ENCODE data around the gene NFKBIE.

NFKBIE gene

DNA sequence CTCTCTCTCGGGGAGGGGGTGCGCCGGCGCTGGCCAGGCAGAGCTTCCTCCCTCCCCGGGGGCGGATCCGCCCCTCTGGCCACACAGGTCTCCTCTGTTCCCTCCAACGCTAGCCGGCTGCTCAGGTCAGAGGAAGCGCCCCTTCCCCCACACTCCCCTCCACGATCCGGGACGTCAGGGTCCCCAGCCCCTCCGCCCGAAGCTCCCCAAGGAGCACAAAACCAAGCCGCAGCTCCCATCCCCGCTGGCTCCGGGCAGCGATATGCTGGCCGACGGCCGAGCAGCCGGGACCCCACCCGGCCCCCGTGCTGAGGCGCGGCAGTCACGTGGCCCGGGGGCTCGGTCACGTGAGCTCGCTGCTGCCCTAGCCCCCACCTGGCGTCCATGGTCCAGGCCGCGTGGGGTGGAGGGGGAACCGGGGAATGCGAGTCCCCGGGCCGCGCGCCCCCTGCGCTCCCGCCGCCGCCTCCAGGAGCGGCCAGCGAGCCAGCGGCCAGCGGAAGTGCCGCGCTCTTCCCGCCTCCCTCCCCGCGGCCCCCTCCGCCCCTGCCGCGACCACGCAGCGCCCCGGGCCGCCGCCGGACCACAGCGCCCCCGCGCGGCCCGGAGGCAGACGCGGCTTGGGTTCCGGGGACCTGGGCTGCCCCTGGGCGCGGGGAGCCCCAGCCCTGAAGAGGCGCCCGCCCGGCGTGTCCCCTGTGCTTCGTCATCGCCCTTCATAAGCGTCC is 8.2 kb downstream of the NFKBIE start, which contains the start of gene SLC35B2:
SLC35B2 (minus strand) TSS at position 504 of the 728 bp plus-strand sequence; CDS start at position 386, 118 bp downstream.
- DNase-seq, result no peak

DNA sequence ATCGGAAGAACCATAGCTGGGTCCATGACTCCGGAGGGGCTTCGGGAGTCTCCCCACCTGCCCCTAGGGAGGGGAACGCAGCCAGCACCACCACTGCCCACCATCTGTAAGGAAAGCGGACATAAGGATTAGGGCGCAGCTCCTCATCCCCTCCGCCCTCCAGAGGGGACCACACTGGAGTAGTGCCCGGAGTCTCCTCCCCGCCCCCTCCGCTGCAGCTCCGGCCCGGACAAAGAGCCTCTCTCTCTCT is 8.7 kb downstream of the NFKBIE start:
- DNase-seq, result no peak

DNA sequence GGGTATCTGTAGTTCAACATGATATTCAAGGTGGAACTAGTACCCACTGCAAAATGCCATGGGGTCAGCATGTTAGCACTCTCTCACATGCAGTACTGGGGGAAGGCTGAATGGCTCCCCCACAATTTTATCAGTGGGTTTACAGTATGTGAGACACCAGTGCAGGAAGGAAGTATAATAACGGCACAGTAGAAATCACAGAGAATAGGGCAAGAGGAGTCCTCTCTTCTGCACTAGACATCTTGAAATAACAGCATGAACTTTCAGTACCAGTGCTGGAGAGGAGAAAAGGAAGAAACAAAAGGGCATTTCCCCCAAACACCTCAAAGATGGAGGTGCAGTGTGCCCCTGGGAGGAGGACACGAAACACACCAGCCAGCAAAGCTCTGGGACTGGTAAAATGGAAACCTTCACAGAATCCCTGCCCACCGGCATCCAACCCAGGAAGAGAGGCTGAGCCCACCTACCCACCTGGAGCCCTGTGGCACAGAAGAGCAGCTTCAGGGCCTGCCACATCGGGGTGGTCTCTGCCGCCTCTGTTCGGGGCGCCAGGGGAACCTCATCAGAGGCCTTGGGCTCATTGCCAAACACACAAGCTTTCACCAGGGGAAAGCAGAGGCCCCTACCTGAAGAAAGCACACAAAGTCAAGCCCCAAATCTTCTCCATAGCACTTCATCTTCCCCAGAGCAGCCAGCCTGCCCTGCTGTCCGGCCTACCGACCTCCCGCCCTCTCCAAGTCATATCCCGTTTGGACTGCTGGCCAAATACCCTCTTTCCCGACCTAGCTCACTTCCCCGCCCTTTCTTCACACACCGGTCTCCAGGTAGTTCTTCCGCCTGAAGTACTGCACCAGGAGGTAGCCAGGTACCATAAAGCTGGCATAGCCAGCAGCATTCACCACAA is 9.2 kb downstream of the NFKBIE start:
- no peak for DNase-seq

DNA sequence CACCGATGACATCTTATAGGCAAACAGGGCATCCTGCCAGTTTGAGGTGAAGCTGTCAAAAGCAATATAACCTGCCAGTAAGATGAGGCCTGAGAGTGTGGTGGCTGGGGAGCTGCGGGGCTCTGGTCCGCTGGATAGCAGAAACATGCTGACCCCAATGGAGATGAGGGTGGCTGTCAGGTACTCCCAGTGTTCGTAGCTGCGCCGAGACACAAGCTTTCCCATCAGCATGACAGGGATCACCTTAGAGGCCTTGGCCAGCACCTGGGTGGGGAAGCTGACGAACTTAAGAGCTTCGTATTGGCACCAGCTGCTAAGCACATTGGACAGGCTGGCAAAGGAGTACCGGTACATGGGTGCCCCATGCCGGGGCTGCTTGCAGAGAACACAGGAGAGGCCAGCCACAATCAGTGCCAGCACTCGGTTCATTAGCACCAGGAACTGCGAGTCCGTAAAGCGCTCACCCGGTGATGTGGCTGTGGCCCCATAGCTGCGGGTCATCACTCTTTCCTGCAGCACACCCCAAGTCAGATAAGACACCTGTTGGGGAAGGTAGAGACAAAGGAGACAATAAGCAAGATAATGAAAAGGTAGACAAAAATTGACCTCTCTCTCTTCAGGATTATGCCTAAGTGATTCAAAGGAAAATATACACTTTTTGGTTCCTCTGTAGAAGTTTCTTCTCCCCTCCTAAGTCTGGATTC is 10.1 kb downstream of the NFKBIE start:
- DNase-seq, result no peak

DNA sequence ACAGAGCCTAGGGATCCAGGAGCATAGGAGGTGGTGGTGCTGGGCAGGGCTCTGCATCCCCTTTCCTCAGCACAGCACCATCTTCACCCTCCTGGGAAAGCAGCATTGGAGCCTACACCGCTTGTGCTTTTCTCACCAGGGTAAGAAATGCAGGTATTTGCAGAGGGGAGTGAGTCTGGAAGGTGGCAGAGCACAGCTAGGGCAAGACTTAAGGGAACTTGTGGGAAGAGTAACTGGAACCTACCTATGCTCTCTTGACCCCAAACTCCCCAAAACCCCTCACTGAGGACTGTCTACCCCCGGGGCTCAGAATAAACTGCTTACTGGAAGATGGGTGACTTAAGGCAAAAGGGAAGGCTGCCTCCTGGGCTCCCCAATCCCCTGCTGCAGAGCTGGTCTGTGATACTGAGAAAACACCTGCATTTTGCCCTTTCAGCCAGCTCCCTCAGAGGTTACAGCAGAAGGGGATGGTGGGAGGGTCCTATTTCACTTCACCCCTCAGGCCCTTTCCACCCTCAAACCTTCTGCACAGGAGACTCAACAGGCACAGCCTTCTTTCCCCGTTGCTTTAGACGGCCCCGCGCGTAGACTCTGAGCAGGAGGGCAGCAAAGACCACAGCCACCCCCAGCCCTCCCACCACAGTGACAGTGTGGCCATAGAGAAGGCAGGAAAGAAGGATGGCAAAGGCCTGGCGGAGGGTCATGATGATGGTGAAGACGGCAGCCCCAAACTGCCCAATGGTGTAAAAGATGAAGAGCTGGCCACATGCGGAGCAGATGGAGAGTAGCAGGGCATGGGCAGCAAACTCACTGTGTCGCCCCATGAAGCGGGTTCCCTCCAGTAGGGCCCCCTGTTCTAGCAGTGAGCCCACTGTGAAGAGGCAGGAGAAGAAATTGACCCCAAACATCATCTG is 10.9 kb downstream of the NFKBIE start:
- DNase-seq, result no peak

DNA sequence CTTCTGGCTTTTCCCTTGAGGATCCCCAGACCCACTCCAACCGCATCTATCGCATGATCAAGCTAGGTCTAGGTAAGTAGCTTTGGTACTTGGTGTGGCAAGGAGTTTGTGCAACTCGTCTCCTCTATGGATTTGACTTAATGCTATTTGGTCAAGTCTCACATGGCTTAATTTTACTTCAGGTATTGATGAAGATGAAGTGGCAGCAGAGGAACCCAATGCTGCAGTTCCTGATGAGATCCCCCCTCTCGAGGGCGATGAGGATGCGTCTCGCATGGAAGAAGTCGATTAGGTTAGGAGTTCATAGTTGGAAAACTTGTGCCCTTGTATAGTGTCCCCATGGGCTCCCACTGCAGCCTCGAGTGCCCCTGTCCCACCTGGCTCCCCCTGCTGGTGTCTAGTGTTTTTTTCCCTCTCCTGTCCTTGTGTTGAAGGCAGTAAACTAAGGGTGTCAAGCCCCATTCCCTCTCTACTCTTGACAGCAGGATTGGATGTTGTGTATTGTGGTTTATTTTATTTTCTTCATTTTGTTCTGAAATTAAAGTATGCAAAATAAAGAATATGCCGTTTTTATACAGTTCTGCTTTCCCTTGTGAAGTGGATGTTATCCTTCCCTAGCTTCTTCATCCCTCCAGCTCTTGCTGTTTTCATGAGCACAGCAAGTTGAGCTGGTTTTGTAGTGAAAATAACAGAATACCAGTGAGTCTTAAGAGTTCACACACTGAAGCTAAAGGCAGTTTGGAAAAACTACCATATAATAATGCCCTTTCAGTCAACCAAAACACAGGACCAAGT is 11.8 kb downstream of the NFKBIE start:
- no peak for DNase-seq

DNA sequence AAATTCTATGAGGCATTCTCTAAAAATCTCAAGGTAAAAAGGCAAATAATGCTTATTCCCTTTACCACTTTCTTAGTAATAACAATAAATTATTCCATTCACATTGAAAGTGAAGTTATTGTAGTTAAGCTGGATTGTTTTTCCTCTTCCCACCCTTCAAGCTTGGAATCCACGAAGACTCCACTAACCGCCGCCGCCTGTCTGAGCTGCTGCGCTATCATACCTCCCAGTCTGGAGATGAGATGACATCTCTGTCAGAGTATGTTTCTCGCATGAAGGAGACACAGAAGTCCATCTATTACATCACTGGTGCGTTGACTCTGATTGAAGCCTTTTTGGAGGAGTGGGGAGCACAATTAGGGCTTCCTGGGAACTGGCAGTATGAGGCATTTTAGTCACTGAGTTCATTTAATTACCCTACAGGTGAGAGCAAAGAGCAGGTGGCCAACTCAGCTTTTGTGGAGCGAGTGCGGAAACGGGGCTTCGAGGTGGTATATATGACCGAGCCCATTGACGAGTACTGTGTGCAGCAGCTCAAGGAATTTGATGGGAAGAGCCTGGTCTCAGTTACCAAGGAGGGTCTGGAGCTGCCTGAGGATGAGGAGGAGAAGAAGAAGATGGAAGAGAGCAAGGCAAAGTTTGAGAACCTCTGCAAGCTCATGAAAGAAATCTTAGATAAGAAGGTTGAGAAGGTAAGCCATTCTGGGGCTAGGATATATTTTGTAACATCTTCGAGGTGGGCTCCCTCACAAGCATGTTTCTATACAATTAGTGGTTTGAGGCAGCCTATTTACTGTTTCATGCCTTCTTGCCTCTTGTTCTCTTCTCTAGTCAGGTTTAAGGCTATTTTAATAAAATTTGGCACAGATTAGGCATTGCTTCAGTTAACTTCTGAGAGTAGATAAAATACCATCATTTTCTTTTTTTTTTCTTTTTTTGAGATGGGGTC is 13.5 kb downstream of the NFKBIE start:
- DNase-seq, result no peak

DNA sequence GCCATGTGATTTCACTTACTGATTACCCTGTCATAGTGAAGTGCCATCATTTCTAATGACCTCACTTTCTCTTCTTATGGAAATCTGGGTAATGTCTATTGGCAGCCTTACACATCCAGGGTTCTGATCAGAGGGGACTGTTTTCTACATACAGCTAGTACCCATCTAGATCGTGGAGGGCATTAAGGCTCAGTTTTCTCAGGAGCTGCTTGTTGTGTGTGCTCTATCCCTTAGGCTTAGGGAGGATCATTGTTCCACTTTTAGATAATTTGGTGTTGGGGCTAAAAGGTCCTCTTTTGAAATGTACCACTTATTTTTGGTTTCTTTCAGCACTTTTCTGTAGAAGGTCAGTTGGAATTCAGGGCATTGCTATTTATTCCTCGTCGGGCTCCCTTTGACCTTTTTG is 14.6 kb downstream of the NFKBIE start:
- no peak for DNase-seq

DNA sequence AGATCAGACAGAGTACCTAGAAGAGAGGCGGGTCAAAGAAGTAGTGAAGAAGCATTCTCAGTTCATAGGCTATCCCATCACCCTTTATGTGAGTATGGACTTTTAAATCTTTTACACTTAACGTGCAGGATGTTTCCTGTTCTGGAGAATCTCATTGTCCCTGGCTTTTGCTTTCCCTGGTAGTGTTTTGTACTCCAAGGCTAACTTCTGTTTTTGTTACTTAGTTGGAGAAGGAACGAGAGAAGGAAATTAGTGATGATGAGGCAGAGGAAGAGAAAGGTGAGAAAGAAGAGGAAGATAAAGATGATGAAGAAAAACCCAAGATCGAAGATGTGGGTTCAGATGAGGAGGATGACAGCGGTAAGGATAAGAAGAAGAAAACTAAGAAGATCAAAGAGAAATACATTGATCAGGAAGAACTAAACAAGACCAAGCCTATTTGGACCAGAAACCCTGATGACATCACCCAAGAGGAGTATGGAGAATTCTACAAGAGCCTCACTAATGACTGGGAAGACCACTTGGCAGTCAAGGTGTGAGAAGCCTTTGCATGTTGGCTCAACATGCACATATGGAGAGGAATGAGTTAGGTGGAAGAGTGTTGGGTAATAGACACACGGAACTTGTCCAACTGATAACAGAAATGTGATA is 15.2 kb downstream of the NFKBIE start:
- no peak for DNase-seq

DNA sequence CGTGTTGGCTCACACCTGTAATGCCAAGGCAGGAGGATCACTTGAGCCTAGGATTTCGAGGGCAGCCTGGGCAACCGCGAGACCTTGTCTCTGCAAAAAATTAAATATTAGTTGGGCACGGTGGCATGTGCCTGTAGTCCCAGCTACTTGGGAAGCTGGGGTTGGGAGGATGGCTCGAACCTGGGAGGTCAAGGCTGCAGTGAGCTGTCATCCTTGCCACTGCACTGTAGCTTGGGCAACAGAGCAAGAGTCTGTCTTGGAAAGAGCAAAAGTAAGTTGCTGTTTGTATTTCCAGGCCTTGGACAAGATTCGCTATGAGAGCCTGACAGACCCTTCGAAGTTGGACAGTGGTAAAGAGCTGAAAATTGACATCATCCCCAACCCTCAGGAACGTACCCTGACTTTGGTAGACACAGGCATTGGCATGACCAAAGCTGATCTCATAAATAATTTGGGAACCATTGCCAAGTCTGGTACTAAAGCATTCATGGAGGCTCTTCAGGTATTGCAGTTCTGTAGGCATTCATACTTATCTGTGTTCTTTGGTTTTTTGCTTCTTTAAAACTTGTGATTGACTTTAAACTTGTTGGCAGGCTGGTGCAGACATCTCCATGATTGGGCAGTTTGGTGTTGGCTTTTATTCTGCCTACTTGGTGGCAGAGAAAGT is 16.1 kb downstream of the NFKBIE start:
- DNase-seq, result no peak

DNA sequence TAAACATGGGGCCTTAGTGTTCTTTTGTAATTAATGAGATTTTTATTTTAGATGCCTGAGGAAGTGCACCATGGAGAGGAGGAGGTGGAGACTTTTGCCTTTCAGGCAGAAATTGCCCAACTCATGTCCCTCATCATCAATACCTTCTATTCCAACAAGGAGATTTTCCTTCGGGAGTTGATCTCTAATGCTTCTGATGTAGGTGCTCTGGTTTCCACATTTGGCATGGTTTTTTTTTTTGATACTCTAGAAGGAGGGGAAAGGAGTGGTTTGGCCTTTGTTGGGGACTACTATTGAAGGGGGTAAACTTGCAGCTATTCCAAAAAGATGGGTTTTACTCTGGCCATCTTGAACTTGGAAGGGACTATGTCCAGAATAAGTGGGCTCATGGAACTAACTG is 16.8 kb downstream of the NFKBIE start:
- no peak for DNase-seq

DNA sequence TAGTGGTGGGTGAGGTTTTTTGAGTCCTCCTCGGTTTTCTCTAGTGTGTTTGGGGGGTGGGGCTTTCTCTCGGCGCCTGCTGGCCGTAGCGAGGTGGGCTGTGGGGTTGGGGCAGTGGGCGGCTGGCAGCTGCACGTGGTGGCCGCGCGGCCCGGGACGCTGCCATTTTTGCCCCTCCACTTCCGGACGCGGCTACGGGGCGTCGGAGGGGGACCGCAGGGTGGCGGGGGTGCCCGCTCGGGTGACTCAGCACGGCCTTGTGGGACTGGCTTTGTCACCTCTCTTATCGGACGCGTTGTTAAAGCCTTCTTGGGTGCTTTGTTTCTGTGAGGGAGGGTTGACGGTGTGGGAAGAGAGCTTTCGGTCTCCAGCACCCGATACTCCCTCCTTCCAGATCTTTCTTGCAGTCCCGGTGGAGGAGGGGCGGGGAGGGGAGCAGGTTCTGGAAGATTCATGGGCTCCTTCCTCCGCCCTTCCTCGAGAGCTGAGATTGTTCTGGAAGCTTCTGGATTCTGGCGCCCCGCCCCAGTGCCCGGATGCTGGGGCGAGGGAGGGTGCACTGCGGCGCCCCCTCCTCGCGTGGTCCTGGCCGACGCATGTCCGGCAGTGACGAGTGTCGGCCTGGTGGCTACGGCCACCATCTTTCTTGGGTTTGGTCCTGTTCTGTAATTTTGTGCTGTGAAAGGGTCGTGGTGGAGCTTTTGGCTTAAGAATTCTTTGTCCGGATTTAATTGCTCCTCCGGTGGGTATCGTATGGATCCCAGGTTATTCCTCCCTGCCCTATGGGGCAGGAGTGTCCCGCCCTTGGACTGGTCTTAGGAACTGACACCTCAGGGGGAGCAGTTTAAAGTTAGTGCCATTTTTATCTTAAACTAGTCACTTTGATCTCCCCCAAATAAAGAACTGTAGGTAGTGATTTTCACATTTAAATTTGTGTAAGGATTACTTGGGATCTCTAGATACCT is 17.7 kb downstream of the NFKBIE start:
- peak; percentile 21 for DNase-seq

DNA sequence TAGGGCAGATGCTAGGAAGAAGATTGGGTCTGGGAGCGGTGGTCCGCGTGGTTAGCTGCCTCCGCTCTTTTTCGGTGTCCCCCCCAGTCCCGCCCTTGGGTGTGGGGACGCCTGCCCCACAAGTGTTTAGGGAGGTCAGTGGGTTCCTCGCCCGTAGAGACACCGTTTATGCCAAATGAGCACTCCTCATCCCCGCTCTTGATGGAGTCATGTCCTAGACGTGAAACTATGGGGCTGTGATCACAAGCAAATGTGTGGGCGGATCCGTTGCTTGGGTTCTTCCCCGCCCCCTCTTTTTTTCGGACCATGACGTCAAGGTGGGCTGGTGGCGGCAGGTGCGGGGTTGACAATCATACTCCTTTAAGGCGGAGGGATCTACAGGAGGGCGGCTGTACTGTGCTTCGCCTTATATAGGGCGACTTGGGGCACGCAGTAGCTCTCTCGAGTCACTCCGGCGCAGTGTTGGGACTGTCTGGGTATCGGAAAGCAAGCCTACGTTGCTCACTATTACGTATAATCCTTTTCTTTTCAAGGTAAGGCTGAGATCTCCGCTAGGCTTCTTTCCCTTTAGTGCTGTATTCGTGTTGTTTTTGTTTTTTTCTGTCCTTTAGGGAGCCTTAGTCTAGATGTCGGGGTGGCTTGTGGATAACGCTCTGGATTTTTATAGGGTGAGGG is 18.6 kb downstream of the NFKBIE start, which contains the start of gene HSP90AB1:
HSP90AB1 (plus strand) TSS at position 439 of the 675 bp plus-strand sequence. CDS start 1,529 bp downstream, outside the sequence.
- peak; percentile 86 for DNase-seq

DNA sequence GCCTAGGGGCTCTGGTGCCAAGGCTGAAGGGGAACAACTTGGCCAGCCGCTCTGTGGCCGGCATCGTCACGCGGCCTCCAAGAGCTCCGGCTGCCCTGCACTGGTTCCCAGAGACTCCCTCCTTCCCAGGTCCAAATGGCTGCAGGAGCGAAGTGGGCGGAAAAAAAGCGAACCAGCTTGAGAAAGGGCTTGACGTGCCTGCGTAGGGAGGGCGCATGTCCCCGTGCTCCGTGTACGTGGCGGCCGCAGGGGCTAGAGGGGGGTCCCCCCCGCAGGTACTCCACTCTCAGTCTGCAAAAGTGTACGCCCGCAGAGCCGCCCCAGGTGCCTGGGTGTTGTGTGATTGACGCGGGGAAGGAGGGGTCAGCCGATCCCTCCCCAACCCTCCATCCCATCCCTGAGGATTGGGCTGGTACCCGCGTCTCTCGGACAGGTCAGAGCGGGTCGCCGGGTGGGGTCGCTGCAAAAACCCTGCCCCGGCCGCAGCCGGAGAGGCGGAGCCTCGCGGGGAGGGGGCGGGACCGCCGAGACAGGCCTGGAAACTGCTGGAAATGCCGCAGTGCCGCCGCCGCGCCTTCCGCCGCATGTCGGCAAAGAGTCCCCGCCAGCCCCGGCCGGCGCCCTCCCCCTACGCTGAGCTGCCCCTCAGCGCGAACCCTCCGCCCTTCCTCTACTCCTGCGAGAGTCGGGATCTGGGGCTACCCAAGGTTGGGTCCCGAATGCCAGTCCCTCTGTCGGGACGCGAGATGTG is 19.3 kb downstream of the NFKBIE start:
- DNase-seq, result no peak

DNA sequence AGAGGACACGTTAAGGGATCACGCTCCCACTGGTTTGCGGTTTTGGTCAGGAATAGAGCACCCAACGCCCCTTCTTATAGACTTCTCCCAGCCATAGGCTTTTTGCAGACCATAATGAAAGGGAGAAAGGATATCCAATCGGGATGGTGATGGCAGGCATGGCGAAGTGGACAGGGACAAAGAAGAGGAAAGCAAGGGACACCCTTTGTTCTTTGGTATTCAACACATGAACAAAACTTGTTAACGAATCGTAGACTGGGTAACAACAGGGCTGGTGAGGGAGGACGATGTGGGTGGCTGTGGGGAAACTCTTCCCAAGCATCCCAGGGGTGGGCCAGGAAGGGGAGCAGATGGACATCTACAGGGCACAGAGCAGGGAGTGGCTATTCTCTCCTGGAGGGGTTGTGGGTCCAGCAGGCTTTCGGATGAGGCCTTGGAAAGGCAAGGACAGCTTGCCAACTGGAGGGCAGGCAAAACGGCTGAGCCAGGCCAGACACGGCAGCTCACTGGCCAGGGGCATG is 19.9 kb downstream of the NFKBIE start:
- no peak for DNase-seq

DNA sequence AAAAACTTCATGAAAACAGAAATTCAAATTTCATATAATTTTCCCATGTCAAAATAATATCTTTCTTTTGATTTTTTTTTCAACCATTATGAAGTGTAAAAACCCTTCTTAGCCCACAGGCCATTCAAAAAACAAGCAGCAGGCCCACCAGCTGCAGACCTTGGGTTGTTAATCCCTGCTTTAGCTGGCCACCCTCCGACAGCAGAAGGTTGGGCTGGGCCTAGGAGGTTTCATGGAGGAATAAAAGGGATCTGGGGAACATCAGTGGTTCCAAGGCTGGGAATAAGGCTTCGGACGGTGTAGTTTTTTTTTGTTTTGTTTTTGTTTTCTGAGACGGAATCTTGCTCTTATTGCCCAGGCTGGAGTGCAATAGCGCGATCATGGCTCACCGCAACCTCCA is 22.0 kb downstream of the NFKBIE start:
- no peak for DNase-seq
